Spleen (tissue), 11 donors: Measurements from ENCODE around the gene NKIRAS1. TPM values are rescaled to one million over a fixed set of nuclear protein-coding genes. Genes with fewer than 3 reads are reported as not detected.

ENCODE experiments used
- DNase-seq: peaks from one replicate; pipeline ENCODE4 v3.0.0-alpha.2; 2020
- H3K27ac ChIP-seq, 8 donors: fragments of 200-600 bp; sonication (generic) in 7 of 8; 1 replicate in 4 of 8; 2 replicates in 4 of 8; pipeline versions ENCODE4 v1.5.0 to v1.8.0; 2016 to 2021; ENCODE audit warnings: inconsistent platforms in 4 of 8, mild to moderate bottlenecking in 4 of 8, moderate library complexity in 1 of 8
- H3K27me3 ChIP-seq, 7 donors: fragments of 200-600 bp; sonication (generic) in 6 of 7; replicated peaks in 1 of 7; 1 replicate in 4 of 7; 2 replicates in 3 of 7; pipeline versions ENCODE4 v1.5.0 to v1.8.0; 2016 to 2021; ENCODE audit warnings: inconsistent platforms in 3 of 7, mild to moderate bottlenecking in 1 of 7
- H3K36me3 ChIP-seq, 6 donors: fragments of 200-600 bp; sonication (generic) in 5 of 6; 1 replicate in 4 of 6; 2 replicates in 2 of 6; pipeline versions ENCODE4 v1.5.0 to v1.8.0; 2016 to 2021; ENCODE audit warnings: inconsistent platforms in 2 of 6
- H3K4me1 ChIP-seq, 6 donors: fragments of 200-600 bp; sonication (generic) in 5 of 6; 1 replicate in 3 of 6; 2 replicates in 3 of 6; pipeline versions ENCODE4 v1.5.0 to v1.8.0; 2016 to 2021; ENCODE audit warnings: inconsistent platforms in 3 of 6
- H3K4me3 ChIP-seq, 8 donors: fragments of 200-600 bp; sonication (generic) in 7 of 8; 1 replicate in 4 of 8; 2 replicates in 4 of 8; pipeline versions ENCODE4 v1.5.0 to v1.8.0; 2016 to 2021; ENCODE audit warnings: inconsistent platforms in 4 of 8, mild to moderate bottlenecking in 4 of 8, moderate library complexity in 2 of 8
- H3K9me3 ChIP-seq, 8 donors: fragments of 200-600 bp; sonication (generic) in 7 of 8; 1 replicate in 4 of 8; 2 replicates in 4 of 8; pipeline versions ENCODE4 v1.5.0 to v1.8.0; 2016 to 2021; ENCODE audit warnings: inconsistent platforms in 4 of 8
- POLR2A ChIP-seq, 3 donors: fragments of 450-650 bp; IDR thresholded peaks; one replicate each; pipeline ENCODE4 v1.5.1; 2017; ENCODE audit warnings: antibody characterized with exemption in 3 of 3, mild to moderate bottlenecking in 1 of 3
- POLR2AphosphoS5 ChIP-seq, 3 donors: sonication (generic); formaldehyde crosslinking; IDR thresholded peaks; one replicate each; pipeline ENCODE4 v1.5.1; 2017; ENCODE audit warnings: antibody characterized with exemption in 3 of 3
- WGBS, 5 donors: extraction: QIAGEN DNeasy Blood & Tissue Kit in 3 of 5; methylation state at CpG; one replicate each; pipeline versions ENCODE4 v1.1.5 to v1.1.7; 2013 to 2018; 5-methylcytosine and 5-hydroxymethylcytosine counted together
- intact Hi-C: fragments of 100-400 bp; cut with DNase I; formaldehyde crosslinking; loops from one replicate; pipeline ENCODE4 v1.15.0; 2023; ENCODE audit warnings: low total_unique reads
- polyA plus RNA-seq, 3 donors: library from polyadenylated mRNA; stranded (reverse); fragments of 200-250 nt; gene quantifications; one replicate each; pipeline ENCODE4 v1.2.1, GENCODE V29; 2013
- total RNA-seq, 7 donors: library from RNA; depleted of rRNA in 3 of 7; stranded (reverse); fragments of >200 nt in 3 of 7; fragmentation: NEBNext Ultra II Directional in 4 of 7; extraction: Animal tissue kit (Norgen Biotek cat#: 25700) in 4 of 7; gene quantifications; one replicate each; pipeline versions ENCODE4 v1.1.0 to v1.2.1, GENCODE V29; 2016 to 2021
- TF ChIP-seq, protein P1 (sequence below), 11 experiments: fragments of 200-600 bp in 7 of 11; fragments of 450-650 bp in 4 of 11; sonication (generic) in 4 of 11; IDR thresholded peaks in 8 of 11; conservative IDR thresholded peaks in 3 of 11; 1 replicate in 7 of 11; 2 replicates in 4 of 11; pipeline versions ENCODE4 v1.4.0 to v1.8.0; 2016 to 2021; ENCODE audit warnings: antibody characterized with exemption in 11 of 11, inconsistent platforms in 4 of 11, mild to moderate bottlenecking in 1 of 11
- donor health status: healthy with polysubstance abuse.
- donor health status: DM: no; HTN: no; CAD: no; lungs with moderate emphysema.
- donor health status: DM: no; HTN: no; CAD: no.
- donor health status: Bipolar disorder and iron deficiency.
- donor health status: healthy.
- donor health status: DM: no; HTN: no; CAD: no.
- donor health status: DM: yes; HTN: yes; CAD: no.

Gene NKIRAS1
- total and polyA plus RNA-seq, 10 donors, result 3.5 to 14.2 (median 8.9) TPM

DNA sequence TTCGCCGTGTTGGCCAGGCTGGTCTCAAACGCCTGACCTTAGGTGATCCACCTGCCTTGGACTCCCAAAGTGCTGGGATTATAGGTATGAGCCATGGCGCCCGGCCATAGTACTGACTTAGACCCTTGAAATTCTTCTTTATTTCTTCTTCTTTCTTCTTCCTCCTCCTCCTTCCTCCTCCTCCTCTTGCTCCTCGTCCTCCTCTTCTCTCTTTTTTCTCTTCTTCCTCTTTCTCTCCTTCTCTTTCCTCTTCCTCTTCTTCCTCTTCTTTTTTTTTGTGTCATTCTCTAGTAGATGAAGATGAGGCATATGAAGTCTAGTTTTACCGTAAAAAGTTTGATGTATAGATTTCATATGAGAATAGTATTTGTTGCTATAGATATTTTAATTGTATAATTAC is 9.5 kb upstream of the NKIRAS1 start:
- no peak for DNase-seq
- 84 to 90% (median 87%) methylated on average over 7 of the region's 7 CpGs for WGBS, 5 donors

DNA sequence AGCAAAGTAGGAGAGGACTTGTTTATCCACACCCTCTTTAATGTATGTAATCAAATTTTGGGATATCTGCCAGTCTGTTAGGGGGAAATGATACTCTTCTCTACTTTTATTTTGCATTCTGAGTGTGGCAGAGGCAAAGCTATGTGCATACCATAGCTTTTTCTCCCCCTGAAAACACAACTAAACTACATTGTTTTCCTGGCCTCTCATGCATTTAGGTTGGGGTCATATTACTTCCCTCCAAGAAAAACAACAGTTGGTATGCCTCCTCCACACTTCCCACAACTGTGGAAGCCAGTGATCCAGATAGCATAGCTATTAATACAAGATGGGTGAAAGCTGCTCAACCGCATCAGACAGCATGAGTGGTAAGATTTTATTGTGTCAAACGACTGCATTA is 7.0 kb upstream of the NKIRAS1 start:
- WGBS, 5 donors, result 55 to 82% (median 73%) methylated on average over 2 of the region's 2 CpGs
- TF ChIP-seq, protein P1, sequence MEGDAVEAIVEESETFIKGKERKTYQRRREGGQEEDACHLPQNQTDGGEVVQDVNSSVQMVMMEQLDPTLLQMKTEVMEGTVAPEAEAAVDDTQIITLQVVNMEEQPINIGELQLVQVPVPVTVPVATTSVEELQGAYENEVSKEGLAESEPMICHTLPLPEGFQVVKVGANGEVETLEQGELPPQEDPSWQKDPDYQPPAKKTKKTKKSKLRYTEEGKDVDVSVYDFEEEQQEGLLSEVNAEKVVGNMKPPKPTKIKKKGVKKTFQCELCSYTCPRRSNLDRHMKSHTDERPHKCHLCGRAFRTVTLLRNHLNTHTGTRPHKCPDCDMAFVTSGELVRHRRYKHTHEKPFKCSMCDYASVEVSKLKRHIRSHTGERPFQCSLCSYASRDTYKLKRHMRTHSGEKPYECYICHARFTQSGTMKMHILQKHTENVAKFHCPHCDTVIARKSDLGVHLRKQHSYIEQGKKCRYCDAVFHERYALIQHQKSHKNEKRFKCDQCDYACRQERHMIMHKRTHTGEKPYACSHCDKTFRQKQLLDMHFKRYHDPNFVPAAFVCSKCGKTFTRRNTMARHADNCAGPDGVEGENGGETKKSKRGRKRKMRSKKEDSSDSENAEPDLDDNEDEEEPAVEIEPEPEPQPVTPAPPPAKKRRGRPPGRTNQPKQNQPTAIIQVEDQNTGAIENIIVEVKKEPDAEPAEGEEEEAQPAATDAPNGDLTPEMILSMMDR (IDR thresholded peaks at IDR 0.05 in 8 of 11, conservative IDR thresholded peaks at IDR 0.05 in 3 of 11), result no peak
- TF ChIP-seq POLR2AphosphoS5 (IDR thresholded peaks at IDR 0.05), result no peak
- no peak for TF ChIP-seq POLR2A (IDR thresholded peaks at IDR 0.05)
- intact Hi-C loops, result no loop called here
- Histone ChIP-seq H3K36me3 (peaks cover 0 to 46% (median 38%) of the 10 kb centered on the region in 6 donors), H3K4me1 (peaks cover 14 to 23% (median 20%) of the 10 kb centered on the region in 6 donors), H3K27me3 (no peaks in the 10 kb centered on the region), H3K9me3 (no peaks in the 10 kb centered on the region), H3K27ac (no peak overlapping the region), H3K4me3 (no peak overlapping the region)
- no peak for DNase-seq

More for the DNA sequence above, 9.5 kb upstream of the NKIRAS1 start:
- TF ChIP-seq, protein P1 (IDR thresholded peaks at IDR 0.05 in 8 of 11, conservative IDR thresholded peaks at IDR 0.05 in 3 of 11), result no peak
- no peak for TF ChIP-seq POLR2A (IDR thresholded peaks at IDR 0.05)
- TF ChIP-seq POLR2AphosphoS5 (IDR thresholded peaks at IDR 0.05), result no peak
- peaks cover 0 to 21% (median 16%) of the 10 kb centered on the region in 6 donors for H3K36me3 ChIP-seq
- intact Hi-C loops, result no loop called here
- H3K9me3 ChIP-seq, result no peaks in the 10 kb centered on the region
- H3K4me3 ChIP-seq, result no peak overlapping the region
- no peaks in the 10 kb centered on the region for H3K27me3 ChIP-seq
- H3K4me1 ChIP-seq, result peaks cover 0 to under 1% (median 0%) of the 10 kb centered on the region in 6 donors
- no peak overlapping the region for H3K27ac ChIP-seq

DNA sequence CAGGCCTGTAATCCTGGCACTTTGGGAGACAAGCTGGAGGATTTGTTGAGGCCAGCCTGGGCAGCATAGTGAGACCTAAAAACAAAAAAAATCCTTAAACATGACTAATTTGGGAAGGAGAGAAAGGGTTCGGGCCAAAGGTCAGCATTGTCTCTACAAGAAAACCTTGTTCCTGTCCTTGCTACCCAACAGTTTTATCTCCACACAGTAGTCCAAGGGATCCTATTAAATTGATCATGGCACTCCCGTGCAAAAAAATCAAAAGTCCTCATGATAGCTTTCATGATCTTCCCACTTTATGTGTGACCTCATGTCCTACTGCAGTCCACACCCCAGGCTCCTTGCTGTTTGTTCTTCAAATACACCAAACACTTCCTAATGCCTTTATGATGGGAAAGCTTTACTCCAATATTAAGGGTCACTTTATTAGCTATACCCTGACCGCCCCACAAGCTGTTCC is 4.3 kb upstream of the NKIRAS1 start:
- no peak overlapping the region for H3K4me3 ChIP-seq
- 78 to 91% (median 86%) methylated on average over 3 of the region's 3 CpGs for WGBS, 5 donors
- no peaks in the 10 kb centered on the region for H3K9me3 ChIP-seq
- DNase-seq, result no peak
- peaks cover 24 to 39% (median 34%) of the 10 kb centered on the region in 6 donors for H3K4me1 ChIP-seq
- peak overlapping the region in 1 of 8 donors; percentile 12 for H3K27ac ChIP-seq
- peaks cover 0 to 56% (median 42%) of the 10 kb centered on the region in 6 donors for H3K36me3 ChIP-seq
- TF ChIP-seq POLR2AphosphoS5 (IDR thresholded peaks at IDR 0.05) (no peak), POLR2A (IDR thresholded peaks at IDR 0.05) (no peak)
- TF ChIP-seq, protein P1 (IDR thresholded peaks at IDR 0.05 in 8 of 11, conservative IDR thresholded peaks at IDR 0.05 in 3 of 11), result no peak
- no peaks in the 10 kb centered on the region for H3K27me3 ChIP-seq
- intact Hi-C loops, result no loop called here

DNA sequence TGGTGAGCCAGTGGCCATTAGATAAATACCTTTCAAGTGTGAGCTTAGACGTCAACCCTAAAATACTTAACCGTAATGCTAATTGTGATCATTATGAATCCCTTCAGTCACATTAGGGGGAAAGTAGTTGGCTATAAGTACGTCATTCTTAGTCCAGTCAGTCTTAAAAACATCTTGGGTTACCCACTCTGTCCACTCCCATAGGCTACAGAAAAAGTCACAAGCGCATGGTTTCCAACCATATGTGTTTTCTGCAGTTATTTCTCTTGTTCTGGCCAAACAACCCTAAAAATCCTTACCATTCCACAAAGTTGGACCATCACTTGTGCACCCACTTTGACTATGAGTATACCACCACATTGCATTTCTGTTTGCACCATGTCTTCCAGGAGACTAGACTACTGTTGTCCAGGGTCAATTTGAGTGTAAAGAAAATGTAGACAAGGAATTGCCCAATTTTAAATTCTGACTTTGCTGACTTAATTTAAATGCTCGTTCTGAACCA is 3.4 kb upstream of the NKIRAS1 start:
- H3K4me1 ChIP-seq, result peaks cover 28 to 48% (median 43%) of the 10 kb centered on the region in 6 donors
- no peaks in the 10 kb centered on the region for H3K9me3 ChIP-seq
- H3K36me3 ChIP-seq, result peaks cover 0 to 56% (median 42%) of the 10 kb centered on the region in 6 donors
- intact Hi-C loops, result no loop called here
- peak overlapping the region in 2 of 8 donors; percentile 2 to 16 for H3K27ac ChIP-seq
- TF ChIP-seq, protein P1 (IDR thresholded peaks at IDR 0.05 in 8 of 11, conservative IDR thresholded peaks at IDR 0.05 in 3 of 11), result no peak
- no peak for TF ChIP-seq POLR2AphosphoS5 (IDR thresholded peaks at IDR 0.05)
- no peak for TF ChIP-seq POLR2A (IDR thresholded peaks at IDR 0.05)
- no peak for DNase-seq
- WGBS, 5 donors, result 82 to 89% (median 84%) methylated on average over 5 of the region's 5 CpGs
- no peaks in the 10 kb centered on the region for H3K27me3 ChIP-seq
- H3K4me3 ChIP-seq, result peak overlapping the region in 1 of 8 donors; percentile 3
